ENCODE data around the gene SERPINE1. TPM values are rescaled to one million over a fixed set of nuclear protein-coding genes. Genes with fewer than 3 reads are reported as not detected.

SERPINE1 gene
- total and polyA plus RNA-seq, 2 of the 8 experiments (the other 6 are each of a cell fraction or from before 2014, with no cell fraction given) = 3.7 to 5.6 TPM

- no peaks in the 10 kb centered on the region for H4K20me1 ChIP-seq (replicated peaks in 1 of 2; ENCODE audit: control insufficient read depth in 1 of 2, insufficient read depth in 2 of 2, low read length in 2 of 2)
- no peak overlapping the region for H2BK5ac ChIP-seq (ENCODE audit: low read depth, low read length)
- no peak overlapping the region for H2AFZ ChIP-seq (ENCODE audit: low read length)
- CTCF ChIA-PET (ENCODE audit: partially characterized antibody) = interaction anchor here (0.7 to 1.3 kb wide), 7 partner anchors 8 to 197 kb away, joined by 3 to 6 read pairs (median 3); partner anchors contain the start of genes MOGAT3 and UFSP1
- no peak overlapping the region for H4K91ac ChIP-seq (replicated peaks; ENCODE audit: insufficient read length, low read length)
- H3K27ac ChIP-seq (ENCODE audit: low read depth, low read length) = no peak overlapping the region
- H2BK120ac ChIP-seq (replicated peaks; ENCODE audit: low read depth, low read length) = no peak overlapping the region
- peaks cover 0 to 6% (median 3%) of the 10 kb centered on the region in 4 experiments; a peak in 3 of 7 replicates for H3K4me1 ChIP-seq (replicated peaks in 1 of 4; ENCODE audit: control insufficient read depth in 3 of 4, insufficient read depth in 4 of 4, low read length in 3 of 4)
- no peak overlapping the region for H2AK5ac ChIP-seq (ENCODE audit: low read depth, low read length)
- H2BK20ac ChIP-seq (ENCODE audit: low read length) = no peak overlapping the region
- peaks cover 0 to 19% (median 4%) of the 10 kb centered on the region in 4 experiments; a peak in 5 of 8 replicates for H3K36me3 ChIP-seq (ENCODE audit: control insufficient read depth in 2 of 4, insufficient read depth in 4 of 4, low read length in 3 of 4)
- H3K9ac ChIP-seq (replicated peaks in 1 of 4; ENCODE audit: extremely low read depth in 1 of 4, low read depth in 3 of 4, low read length in 3 of 4) = no peak overlapping the region
- no peak for FAIRE-seq
- no peak overlapping the region for H4K5ac ChIP-seq (ENCODE audit: insufficient read length, low read depth, low read length)
- peaks cover 4% of the 10 kb centered on the region; the same call in 1 of the 2 replicates for H3K23me2 ChIP-seq (ENCODE audit: low read depth, low read length)
- no peaks in the 10 kb centered on the region for H3K79me2 ChIP-seq (ENCODE audit: control insufficient read depth in 1 of 2, insufficient read depth in 2 of 2, low read length in 2 of 2)
- no peak overlapping the region for H3K56ac ChIP-seq (replicated peaks; ENCODE audit: insufficient read length, low read depth, low read length)
- WGBS, 2 experiments (ENCODE audit: extremely low coverage in 1 of 2, insufficient coverage in 1 of 2, insufficient read length in 1 of 2, insufficient replicate concordance in 2 of 2, low coverage in 1 of 2, low lambda C conversion rate in 2 of 2, missing lambda C conversion rate in 1 of 2) = 95% methylated on average over 37 of the region's 45 CpGs; no CpG with 5 or more reads in 1 of the 2 experiments
- no peak overlapping the region for H3K4me3 ChIP-seq (ENCODE audit: extremely low read depth in 1 of 4, insufficient read depth in 2 of 4, low read depth in 3 of 4, low read length in 4 of 4)
- peaks cover 2% of the 10 kb centered on the region for H3K79me1 ChIP-seq (ENCODE audit: low read depth, low read length)
- H3K27me3 ChIP-seq (replicated peaks in 1 of 4; ENCODE audit: control insufficient read depth in 3 of 4, extremely low read depth in 1 of 4, insufficient read depth in 3 of 4, low read length in 3 of 4) = no peaks in the 10 kb centered on the region
- no peak overlapping the region for H3K14ac ChIP-seq (ENCODE audit: insufficient read length)
- H3K23ac ChIP-seq (ENCODE audit: insufficient read length) = no peak overlapping the region
- DNase-seq (ENCODE audit: low read depth in 1 of 2, low spot score in 2 of 2) = no peak
- H3K18ac ChIP-seq (ENCODE audit: extremely low read depth, low read length) = no peak overlapping the region
- POLR2A ChIA-PET (ENCODE audit: partially characterized antibody) = no interaction called here
- H3K9me3 ChIP-seq (ENCODE audit: insufficient read depth in 2 of 2, low read depth in 1 of 2, low read length in 1 of 2) = peaks cover 0 to 6% of the 10 kb centered on the region in 2 experiments; a peak in 1 of 4 replicates
- H2BK15ac ChIP-seq (ENCODE audit: low read length) = no peak overlapping the region
- no peak overlapping the region for H3K4me2 ChIP-seq (ENCODE audit: insufficient read depth in 1 of 2, low read depth in 2 of 2, low read length in 2 of 2)
- peak overlapping the region; percentile 71; the same call in 1 of the 2 replicates for H2BK12ac ChIP-seq (ENCODE audit: low read depth, low read length)
- H4K8ac ChIP-seq (ENCODE audit: extremely low read depth, insufficient read depth, low read length) = no peak overlapping the region; the same call in 1 of the 2 replicates
- H3K4ac ChIP-seq (replicated peaks; ENCODE audit: insufficient read length, low read depth, low read length) = no peak overlapping the region
- TF ChIP-seq CHD2 (IDR thresholded peaks at IDR 0.05; ENCODE audit: low read length) = no peak
- no peak for TF ChIP-seq NANOG (IDR thresholded peaks at IDR 0.05; ENCODE audit: insufficient read depth, low read depth, low read length, poor library complexity, severe bottlenecking)
- no peak for TF ChIP-seq ASH2L (IDR thresholded peaks at IDR 0.05; ENCODE audit: low read length)
- no peak for TF ChIP-seq SIX5 (IDR thresholded peaks at IDR 0.05; ENCODE audit: low read depth, low read length)
- TF ChIP-seq KDM1A (IDR thresholded peaks at IDR 0.05; ENCODE audit: borderline replicate concordance, low read length) = no peak
- TF ChIP-seq BRCA1 (IDR thresholded peaks at IDR 0.05; ENCODE audit: low read depth, low read length) = no peak
- no peak for TF ChIP-seq RNF2 (IDR thresholded peaks at IDR 0.05; ENCODE audit: borderline replicate concordance, low read depth, low read length, missing control alignments, poor library complexity, severe bottlenecking)
- no peak for TF ChIP-seq RFX5 (IDR thresholded peaks at IDR 0.05; ENCODE audit: borderline replicate concordance, low read depth, low read length)
- TF ChIP-seq POLR2A (IDR thresholded peaks at IDR 0.05; ENCODE audit: control extremely low read depth in 1 of 2, low read depth in 2 of 2, low read length in 2 of 2) = no peak
- no peak for TF ChIP-seq FOSL1 (IDR thresholded peaks at IDR 0.05; ENCODE audit: insufficient read depth, low read depth, low read length)
Measured at GRCh38 chr7:101087334-101088068, 39.4 kb upstream of the SERPINE1 start.

Data from H1 (cell line).